Measurements from ENCODE around the gene ARX.

DNA sequence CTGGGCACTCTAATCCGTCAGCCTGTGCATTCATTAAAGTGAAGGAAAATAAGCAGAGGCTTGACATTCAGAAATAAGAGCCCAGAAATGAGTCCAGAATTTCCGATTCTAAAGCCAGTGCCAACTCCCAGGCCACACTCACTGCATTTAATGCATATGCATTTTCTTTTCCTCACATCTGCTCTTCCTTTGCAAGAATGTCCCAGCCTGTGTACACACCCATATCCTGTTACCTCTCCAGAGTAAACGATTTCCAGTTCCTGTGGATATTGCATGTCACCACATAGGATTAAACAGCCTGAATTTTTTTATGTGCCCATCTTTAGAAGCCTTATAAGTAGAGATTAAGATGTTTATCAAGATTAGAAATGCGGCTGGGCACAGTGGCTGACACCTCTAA, 27.5 kb downstream of the ARX start:
- TF ChIP-seq CTCF (IDR thresholded peaks at IDR 0.05 in 2 of 3, conservative IDR thresholded peaks at IDR 0.05 in 1 of 3; ENCODE audit: borderline replicate concordance in 1 of 3, insufficient read depth in 1 of 3, low read depth in 2 of 3, low read length in 2 of 3) (no peak), POLR2A (IDR thresholded peaks at IDR 0.05; ENCODE audit: borderline replicate concordance, extremely low read depth, insufficient read depth, insufficient read length) (no peak), POLR2AphosphoS5 (IDR thresholded peaks at IDR 0.05; ENCODE audit: low read depth, low read length) (no peak), JUND (IDR thresholded peaks at IDR 0.05) (no peak), YY1 (IDR thresholded peaks at IDR 0.05; ENCODE audit: extremely low read depth, insufficient replicate concordance, low read depth, low read length) (no peak), EZH2 (IDR thresholded peaks at IDR 0.05) (no peak), ZFX (IDR thresholded peaks at IDR 0.05) (no peak), ZBTB33 (IDR thresholded peaks at IDR 0.05; ENCODE audit: extremely low read depth, insufficient replicate concordance, low read length) (no peak), SIN3A (IDR thresholded peaks at IDR 0.05; ENCODE audit: low read depth) (no peak), SP1 (IDR thresholded peaks at IDR 0.05; ENCODE audit: low read depth) (no peak), EZH2phosphoT487 (IDR thresholded peaks at IDR 0.05; ENCODE audit: borderline replicate concordance) (no peak), REST (IDR thresholded peaks at IDR 0.05; ENCODE audit: low read depth) (no peak), ZNF274 (IDR thresholded peaks at IDR 0.05; ENCODE audit: low read depth, low read length) (no peak)
- TF ChIP-seq, protein P1, sequence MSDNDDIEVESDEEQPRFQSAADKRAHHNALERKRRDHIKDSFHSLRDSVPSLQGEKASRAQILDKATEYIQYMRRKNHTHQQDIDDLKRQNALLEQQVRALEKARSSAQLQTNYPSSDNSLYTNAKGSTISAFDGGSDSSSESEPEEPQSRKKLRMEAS (IDR thresholded peaks at IDR 0.05), result no peak

All from HCT116 (cell line).